Adipose tissue (tissue), 3 donors: ENCODE measurements around the gene NKAIN2. TPM values are rescaled to one million over a fixed set of nuclear protein-coding genes. Genes with fewer than 3 reads are reported as not detected.
"Not testable (repeated sequence)": the region's sequence is repeated elsewhere in the genome, so short reads cannot be mapped to it uniquely, and the experiment has no call there.

Experiments used
- H3K27ac ChIP-seq: one replicate; pipeline ENCODE4 v1.5.1; 2013; ENCODE audit warnings: low read depth, low read length
- WGBS, 3 donors: extraction: QIAGEN DNeasy Blood & Tissue Kit; methylation state at CpG; one replicate each; pipeline ENCODE4 v1.1.7; 2013; 5-methylcytosine and 5-hydroxymethylcytosine counted together
- polyA plus RNA-seq, 3 donors: library from polyadenylated mRNA; stranded (reverse); fragments of 200-250 nt; gene quantifications; one replicate each; pipeline ENCODE4 v1.2.3, GENCODE V29; 2013
- donor health status: healthy with polysubstance abuse.
- donor health status: Bipolar disorder and iron deficiency.
- donor health status: healthy.

NKAIN2 gene
- polyA plus RNA-seq, 3 donors, result 0.07 to 0.67 TPM; not detected in 1

DNA sequence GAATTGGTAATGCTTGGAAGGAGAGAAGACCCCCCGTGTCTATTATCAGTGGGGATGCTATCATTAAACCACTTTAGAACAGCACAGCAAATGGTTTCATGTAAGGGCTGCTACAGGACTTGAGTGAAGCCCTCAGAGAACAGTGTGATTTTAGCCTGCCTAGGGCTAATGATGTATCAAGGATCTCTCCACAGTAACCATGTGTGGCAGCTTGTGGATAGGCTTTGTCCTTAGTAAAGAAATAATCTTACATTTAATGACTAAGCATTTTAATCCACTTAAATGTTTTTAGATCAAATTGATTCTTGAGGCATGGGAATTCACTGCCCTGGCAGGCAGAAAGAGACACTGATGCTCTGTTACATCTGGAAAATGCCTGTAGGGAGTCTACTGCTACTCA, 495.1 kb downstream of the NKAIN2 start:
- 32 to 67% (median 61%) methylated on average over 1 of the region's 1 CpG for WGBS, 3 donors
- H3K27ac ChIP-seq, result no peak overlapping the region

DNA sequence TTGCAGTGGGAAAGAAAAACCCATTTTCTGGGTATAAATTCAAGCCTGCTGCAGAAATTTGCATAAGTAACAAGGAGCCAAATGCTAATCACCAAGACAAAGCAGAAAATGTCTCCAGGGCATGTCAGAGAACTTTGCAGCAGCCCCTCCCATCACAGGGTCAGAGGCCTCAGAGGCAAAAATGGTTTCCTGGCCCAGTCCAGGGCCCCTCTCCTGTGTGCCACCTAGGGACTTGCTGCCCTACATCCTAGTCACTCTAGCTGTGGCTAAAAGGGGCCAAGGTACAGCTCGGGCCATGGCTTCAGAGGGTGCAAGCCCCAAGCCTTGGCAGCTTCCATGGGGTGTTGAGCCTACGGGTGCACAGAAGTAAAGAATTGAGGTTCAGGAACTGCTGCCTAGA, 497.2 kb downstream of the NKAIN2 start:
- H3K27ac ChIP-seq, result not testable (repeated sequence)
- 73 to 95% (median 92%) methylated on average over 2 of the region's 2 CpGs for WGBS, 3 donors

DNA sequence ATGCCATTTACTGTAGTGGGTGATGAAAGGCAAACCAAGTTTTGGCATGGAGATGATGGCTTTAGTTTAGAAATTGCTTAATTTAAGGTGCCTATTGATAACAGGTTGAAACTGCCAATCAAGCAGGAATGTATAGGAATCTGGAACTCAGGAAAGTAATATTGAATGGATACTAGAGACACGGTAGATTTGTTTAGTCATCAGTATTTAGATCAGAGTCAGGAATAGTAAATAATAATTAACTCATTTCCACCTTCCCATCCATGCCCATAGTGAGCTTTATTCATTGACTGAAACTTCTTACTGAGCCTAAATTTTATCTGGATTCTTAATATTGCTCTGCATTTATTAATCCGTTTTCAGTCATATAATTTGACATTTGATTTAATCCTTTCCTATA, 500.3 kb downstream of the NKAIN2 start:
- 57 to 85% (median 85%) methylated on average over 2 of the region's 2 CpGs for WGBS, 3 donors
- H3K27ac ChIP-seq, result no peak overlapping the region

DNA sequence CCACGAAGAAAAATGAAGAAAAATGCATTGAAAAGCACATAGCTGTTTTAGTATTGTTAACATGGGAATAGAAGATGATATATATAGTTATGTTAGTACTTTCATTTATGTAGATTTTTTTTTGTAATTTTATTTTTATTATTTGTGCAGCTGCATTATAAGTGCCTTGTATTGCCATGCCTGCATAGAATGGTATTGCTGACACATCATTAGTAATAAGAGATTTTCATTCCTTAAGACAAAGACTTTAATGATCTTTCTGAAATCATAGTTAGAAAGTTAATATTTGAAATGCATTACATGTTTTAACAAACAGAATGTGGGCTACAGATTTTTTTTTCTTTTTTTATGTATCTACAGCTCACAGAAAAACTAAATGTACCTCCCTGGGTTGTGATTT, 506.5 kb downstream of the NKAIN2 start:
- no peak overlapping the region for H3K27ac ChIP-seq
- 46 to 77% (median 75%) methylated on average over 1 of the region's 1 CpG for WGBS, 3 donors

DNA sequence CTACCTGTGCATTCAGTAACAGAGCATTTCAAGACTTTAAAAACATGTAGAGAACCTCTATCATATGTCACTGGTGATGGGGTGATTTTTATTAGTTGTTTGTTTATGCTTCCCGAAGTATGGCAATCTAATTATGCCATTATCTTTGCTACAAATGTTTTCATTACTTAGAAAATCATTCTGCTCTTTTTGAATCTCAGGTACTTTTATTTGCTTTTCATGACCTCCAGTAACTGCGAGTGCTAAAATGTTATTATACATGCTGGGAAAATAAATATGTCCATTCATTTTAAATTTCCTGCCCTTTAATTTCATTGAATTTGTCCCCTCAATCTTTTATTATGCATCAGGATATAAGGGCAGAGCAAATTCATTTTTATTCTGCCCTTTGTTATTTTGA, 515.7 kb downstream of the NKAIN2 start:
- H3K27ac ChIP-seq, result no peak overlapping the region
- 40 to 92% (median 83%) methylated on average over 2 of the region's 2 CpGs for WGBS, 3 donors

DNA sequence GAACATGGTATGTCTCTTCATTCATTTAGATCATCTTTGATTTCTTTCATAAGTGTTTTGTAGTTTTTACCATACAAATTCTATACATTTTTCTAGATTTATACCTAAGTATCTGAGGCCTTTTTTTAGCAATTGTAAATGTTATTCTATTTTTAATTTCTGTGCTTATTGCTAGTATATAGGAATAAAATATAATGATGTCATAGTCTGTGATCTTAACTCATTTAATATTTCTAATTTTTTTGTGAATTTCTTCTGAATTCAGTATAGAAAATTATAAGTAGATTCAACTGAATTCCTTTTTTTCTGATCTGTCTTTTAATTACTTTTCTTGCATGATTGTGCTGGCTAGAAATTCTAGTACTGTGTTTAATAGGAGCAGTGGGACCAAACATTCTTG, 520.6 kb downstream of the NKAIN2 start:
- no peak overlapping the region for H3K27ac ChIP-seq

DNA sequence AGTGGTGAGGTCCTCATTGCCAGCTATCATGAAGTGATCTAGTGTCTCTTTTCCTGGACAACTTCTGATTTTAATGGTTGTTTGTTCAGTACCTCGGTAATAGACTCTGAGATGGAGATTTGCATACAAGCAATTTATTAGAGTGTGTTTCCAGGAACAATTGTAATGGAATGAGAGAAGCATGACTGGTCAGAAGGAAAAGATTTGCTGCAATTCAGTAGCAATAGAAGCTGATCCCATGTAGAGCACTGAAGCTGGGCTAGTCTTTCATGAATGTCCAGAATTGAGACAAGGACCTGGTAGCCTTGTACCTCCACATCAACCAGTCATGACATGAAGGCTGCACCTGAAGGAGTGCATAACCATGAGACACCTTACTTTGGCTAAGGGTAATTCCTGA, 526.5 kb downstream of the NKAIN2 start:
- WGBS, 3 donors, result 38 to 68% (median 59%) methylated on average over 1 of the region's 1 CpG
- no peak overlapping the region for H3K27ac ChIP-seq

DNA sequence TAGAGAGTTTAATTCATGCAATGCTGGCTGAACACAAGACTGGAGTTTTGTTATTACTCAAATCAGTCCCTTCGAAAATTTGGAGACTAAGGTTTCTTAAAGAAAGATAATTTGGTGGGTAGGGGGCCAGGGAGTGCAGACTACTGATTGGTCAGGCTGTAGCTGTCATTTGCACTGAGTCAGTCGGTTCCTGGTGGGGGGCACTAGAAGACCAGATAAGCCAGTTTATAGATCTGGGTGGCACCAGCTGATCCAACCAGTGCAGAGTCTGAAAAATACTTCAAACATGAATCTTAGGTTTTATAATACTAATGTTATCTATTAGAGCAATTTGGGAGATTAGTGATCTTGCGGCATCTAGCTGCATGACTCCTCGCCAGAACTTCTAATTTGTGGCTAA, 530.7 kb downstream of the NKAIN2 start:
- no peak overlapping the region for H3K27ac ChIP-seq
- WGBS, 3 donors, result 59 to 73% (median 61%) methylated on average over 4 of the region's 4 CpGs

DNA sequence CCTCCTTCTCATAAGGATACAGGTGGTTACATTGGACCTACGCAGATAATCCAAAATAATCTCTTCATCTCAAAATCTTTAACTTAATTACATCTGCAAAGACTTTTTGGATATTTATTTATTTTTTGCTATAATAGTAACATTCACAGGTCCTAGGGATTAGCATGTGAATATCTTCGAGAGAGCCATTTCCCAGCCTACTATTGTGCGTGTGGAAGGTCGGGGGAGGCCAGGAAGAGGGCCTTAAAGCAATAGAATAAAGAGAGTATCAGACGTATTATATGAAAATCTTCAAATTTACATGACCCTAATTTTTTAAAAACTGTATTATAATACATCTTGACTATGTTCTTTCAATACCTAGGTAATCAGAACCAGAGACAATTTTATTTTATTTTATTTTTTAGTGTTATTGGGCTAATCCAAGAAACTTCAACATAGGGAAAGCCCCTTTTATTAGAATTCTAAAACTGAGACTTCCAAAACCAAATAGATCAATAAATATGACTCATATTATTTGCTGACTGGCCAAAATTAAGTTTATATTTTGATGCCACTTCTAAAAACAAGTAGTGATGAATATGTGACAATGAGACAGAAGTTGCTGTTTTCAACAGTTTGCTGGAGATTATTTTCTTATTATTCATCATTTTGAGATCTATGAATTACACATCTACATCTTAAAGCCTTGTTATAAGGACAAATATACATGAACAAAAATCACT, 536.1 kb downstream of the NKAIN2 start:
- 70 to 88% (median 83%) methylated on average over 5 of the region's 5 CpGs for WGBS, 3 donors

DNA sequence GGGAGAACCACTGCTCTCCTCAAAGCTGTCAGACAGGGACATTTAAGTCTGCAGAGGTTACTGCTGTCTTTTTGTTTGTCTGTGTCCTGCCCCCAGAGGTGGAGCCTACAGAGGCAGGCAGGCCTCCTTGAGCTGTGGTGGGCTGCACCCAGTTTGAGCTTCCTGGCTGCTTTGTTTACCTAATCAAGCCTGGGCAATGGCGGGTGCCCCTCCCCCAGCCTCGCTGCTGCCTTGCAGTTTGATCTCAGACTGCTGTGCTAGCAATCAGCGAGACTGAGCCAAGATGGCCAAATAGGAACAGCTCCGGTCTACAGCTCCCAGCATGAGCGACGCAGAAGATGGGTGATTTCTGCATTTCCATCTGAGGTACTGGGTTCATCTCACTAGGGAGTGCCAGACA, 544.7 kb downstream of the NKAIN2 start:
- H3K27ac ChIP-seq, result not testable (repeated sequence)
- 78 to 92% (median 88%) methylated on average over 4 to 6 of the region's 6 CpGs for WGBS, 3 donors

More for the DNA sequence above, 536.1 kb downstream of the NKAIN2 start:
- no peak overlapping the region for H3K27ac ChIP-seq

DNA sequence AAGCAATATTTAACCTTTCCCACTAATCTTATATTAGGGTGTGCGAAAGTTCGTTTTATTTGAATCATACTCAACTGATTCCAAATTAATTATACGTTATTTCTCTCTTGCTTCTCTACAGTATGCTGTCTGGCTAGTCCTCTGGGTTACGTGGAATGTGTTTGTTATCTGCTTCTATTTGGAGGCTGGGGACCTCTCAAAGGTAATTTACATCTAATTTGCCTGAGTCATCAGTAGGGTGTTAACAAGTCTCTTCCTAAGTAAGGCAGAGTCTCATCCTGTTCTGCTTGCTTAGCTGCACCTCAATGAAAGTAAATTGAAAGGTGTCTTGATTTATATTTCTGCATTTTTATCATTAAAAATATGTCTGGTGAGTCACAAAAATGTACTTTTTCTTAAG, 551.5 kb downstream of the NKAIN2 start:
- no peak overlapping the region for H3K27ac ChIP-seq
- 74 to 91% (median 87%) methylated on average over 4 of the region's 4 CpGs for WGBS, 3 donors

DNA sequence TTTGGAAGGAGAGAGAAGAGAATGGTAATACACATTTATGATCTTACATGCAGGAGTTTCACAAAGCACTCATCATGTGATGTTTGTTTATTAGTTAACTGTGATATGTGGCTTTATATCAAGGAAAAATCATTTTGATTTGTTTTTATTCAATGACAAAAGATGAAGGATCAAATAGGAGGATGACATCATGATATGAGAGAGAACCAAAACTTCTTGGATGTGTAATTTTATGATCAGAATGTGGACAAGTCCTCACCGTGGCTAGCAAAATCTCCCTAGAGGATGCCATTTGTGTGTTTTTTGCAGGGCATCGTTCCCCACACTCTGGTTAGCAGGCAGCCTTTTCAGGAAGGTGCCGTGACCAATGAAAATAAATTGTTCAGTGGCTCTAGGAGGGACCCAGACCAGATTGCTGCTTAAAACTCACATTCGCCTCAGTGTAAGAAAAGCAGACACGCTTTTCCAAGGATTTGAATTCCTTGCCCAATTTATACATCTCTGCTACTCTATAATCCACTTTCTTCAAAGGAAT, 552.7 kb downstream of the NKAIN2 start:
- WGBS, 3 donors, result 52 to 87% (median 81%) methylated on average over 5 of the region's 5 CpGs
- no peak overlapping the region for H3K27ac ChIP-seq

DNA sequence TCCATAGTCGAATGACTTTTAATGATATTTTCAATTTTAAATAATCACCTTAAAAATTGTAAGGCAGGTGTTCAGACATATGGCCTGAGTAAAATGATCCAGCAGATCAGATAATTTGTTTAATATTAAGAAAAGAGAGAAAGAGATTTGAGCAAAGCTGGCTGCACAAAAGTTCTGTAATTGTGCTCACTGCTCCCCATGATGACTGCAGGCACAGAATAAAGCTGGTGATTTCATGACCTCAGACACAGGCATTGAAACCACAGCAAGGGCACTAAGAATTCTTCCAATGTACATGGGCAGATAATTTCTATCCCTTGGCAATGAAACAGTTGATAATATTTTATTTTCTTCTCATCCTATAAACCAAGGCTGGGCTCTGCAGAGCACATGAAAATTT, 553.1 kb downstream of the NKAIN2 start:
- 72 to 86% (median 82%) methylated on average over 1 of the region's 1 CpG for WGBS, 3 donors
- no peak overlapping the region for H3K27ac ChIP-seq

DNA sequence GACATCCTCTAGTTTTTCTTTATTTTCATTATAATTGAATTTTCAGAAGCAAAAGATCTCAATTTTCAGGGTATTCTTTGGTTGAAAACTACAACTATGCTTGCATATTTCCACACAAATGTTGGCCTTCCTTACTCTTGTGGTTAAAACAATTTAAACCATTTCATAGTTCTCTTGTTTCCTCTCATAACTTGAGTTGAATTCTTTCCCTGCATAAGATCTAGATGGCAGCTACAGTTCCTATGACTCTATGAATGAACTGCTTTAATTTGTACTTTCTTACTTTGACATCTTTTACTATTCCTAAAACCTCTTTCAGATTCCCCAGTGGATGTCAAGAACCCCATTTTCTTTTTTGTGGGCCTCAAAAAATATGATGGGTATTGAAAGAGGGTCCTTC, 564.5 kb downstream of the NKAIN2 start:
- no peak overlapping the region for H3K27ac ChIP-seq

DNA sequence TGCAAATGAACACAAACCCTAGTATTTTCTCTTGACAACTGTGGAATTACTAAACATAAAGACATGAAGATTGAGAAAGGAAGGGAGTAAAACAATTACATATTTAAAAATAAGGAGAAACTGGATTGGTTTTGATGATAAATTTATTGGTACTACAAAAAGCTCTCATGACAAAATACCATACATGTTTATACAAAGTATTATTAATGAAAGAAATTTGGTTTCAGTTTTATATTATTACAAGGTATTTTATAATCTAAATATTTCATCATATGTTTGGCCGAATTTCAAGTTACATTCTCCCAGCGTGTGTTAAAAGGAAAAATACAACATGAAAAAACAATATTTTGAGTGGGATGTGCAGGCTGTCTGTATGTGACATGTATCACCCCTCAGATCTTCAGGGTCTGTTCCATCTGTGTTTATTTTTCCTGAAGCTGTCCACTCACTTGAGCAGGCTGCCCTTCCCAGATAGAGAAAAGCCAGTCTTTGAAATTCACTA, 568.4 kb downstream of the NKAIN2 start:
- 47 to 59% (median 48%) methylated on average over 2 of the region's 2 CpGs for WGBS, 3 donors
- H3K27ac ChIP-seq, result no peak overlapping the region

DNA sequence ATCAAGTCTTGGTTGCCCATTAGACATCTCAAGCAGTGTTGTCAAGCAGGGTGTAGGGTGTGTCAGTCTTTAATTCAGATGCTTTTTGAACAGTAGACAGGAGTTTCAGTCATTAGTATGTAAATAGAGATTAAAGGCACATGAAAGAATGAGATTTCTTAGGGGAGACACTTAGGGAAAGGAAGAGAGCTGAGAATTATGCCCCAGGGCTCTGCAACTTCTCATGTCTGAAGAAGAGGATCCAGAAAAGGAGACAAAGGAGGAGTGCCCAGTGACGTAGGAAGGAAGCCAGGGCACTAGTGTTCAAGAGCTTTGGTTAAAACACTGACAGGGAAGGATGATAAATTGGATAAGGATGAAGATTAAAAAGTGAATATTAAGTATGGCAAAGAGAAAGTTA, 569.7 kb downstream of the NKAIN2 start:
- WGBS, 3 donors, result 32 to 41% (median 37%) methylated on average over 1 of the region's 1 CpG
- H3K27ac ChIP-seq, result no peak overlapping the region

DNA sequence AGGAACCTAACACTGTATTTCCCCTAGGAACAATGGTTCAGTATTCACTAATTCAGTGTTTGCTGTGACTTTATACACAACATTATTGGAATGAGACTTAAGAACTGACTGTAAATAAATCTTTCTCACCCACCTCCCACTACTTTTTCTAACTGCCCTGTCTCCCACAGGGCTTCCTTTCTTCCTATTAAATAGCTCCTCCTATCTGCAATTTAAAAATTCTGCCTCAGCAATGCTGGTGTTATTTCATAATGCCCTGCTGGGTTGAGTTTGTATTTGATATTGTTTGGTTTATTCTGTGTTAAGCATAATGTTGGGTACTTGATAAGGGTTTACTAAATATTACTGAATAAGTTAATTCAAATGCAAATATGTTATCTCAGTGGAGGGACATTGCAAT, 585.5 kb downstream of the NKAIN2 start:
- no peak overlapping the region for H3K27ac ChIP-seq

DNA sequence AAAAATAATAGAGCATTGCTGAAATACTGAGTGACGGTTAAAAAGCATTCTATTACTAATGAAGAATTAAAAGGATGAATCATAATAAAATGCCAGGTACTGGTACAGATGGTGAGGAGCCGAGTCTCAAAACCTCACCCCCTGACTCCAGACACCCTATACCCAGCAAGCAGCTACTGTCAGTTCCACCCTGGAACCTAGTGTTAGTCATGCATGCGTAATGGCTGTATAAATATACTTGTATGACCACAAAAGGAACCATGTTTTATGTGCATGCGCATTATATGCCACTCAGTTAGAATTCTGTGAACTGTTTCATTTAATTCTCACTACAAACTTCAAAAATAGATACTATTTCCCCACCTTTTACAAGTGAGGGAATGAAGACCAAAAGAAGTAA, 589.9 kb downstream of the NKAIN2 start:
- H3K27ac ChIP-seq, result no peak overlapping the region
- 85 to 91% (median 91%) methylated on average over 4 of the region's 4 CpGs for WGBS, 3 donors

DNA sequence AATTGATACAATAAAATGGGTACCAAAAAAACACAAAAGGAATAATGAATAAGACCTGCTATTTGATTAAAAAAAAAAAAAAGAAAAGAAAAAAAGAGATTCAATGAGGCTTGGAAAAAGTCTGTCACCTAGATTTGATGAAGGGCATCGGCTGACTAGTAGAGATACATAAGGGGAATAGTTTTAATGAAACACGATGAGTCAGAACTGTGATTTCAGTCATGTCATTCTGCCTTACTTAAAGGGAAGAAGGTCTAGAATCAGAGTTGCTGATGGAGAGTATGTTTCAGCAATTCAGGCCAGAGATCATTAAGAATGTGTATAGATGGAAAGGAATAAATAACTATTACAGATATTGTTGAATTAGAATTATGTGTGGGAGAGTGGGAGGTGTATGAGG, 592.7 kb downstream of the NKAIN2 start:
- no peak overlapping the region for H3K27ac ChIP-seq
- 78 to 94% (median 88%) methylated on average over 2 of the region's 2 CpGs for WGBS, 3 donors

DNA sequence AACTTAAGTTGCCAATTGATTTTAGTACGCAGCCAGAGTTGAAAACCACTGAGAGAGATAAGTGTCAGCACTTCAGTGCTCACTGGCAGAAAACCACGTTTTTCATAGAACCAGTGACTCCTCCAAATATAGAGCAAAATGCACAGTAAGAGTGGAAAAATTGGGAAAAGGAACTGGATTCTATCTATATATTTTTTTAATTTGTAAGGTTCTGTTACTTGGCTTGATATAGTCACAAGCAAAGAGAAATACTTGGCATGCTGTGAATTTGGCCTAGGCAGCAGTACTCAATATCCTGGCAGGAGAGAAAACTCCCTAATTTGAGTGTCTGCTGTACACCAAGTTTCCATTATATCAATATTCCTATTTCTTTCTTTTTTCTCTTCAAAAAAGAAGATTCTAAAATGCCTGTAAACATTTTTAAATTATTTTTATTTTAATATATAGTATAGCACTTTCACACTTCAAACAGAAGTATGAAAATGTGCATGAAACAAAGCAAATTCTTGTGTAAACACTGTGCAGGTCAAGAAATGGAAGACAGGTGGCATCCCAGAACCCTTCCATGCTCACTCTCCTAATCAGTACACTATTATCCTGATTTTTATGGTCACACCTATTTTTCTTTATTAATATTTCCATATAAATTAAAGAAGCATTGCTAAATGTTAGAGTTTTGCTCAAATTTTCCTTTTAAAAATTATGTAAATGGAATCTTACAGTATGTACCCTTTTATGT, 596.8 kb downstream of the NKAIN2 start:
- H3K27ac ChIP-seq, result no peak overlapping the region
- 55 to 57% (median 55%) methylated on average over 2 of the region's 2 CpGs for WGBS, 3 donors
